Raji (cell line): ENCODE data around the gene ADGRG6.

Experiments used
- POLR2A ChIP-seq: IDR thresholded peaks from 2 replicates; pipeline ENCODE4 v1.6.1; 2011; ENCODE audit warnings: low read depth, low read length, control low read depth; ENCODE audit not compliant: insufficient read depth

Gene ADGRG6

GRCh38 chr6:142301651-142302391 is at the start of gene ADGRG6:
TSS of gene ADGRG6 (plus strand) at chr6:142302007. CDS start at chr6:142302330, 323 bp downstream.
- TF ChIP-seq POLR2A = no peak

- no peak for TF ChIP-seq POLR2A
Measured at GRCh38 chr6:142254513-142254912, 47.3 kb upstream of the ADGRG6 start.

DNA sequence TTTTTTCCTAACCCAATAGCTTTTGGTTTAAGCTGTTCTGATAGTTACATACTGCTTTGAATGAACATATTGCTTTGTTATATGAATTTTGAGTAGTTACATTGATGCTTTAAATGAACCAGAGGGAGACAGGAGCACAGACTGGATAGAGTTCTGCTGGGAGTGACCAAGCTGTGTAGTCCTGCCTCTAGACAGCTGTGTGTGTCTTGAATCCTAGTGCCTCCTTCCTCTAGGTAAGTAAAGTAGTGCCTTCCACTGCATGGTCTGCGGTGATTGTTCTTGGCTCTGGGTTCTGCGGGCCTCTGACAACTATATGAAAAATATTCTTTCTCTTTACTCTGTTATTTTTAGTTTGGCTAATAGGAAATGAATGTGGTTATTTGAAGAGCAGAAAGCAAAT is 46.0 kb upstream of the ADGRG6 start:
- TF ChIP-seq POLR2A = no peak

- no peak for TF ChIP-seq POLR2A
Measured at GRCh38 chr6:142258305-142258704, 43.5 kb upstream of the ADGRG6 start.

GRCh38 chr6:142258757-142259156 is 43.0 kb upstream of the ADGRG6 start:
- TF ChIP-seq POLR2A = no peak

DNA sequence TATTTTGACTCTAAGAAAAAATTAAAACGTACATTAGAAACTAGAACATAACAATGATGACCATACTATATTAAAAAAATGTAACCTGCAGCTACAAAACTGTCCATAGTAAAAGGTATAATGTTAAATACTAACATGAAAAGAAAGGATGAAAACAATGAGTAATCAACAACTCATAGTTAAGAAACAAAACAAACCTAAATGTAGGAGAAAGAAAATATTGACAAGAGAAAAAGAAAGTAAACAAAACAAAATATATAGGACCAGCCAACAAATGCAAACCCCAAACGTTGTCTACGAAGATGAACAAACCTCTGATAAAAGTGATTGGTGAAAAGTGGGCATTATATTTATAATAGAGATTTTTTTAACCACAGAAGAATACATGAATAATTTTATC is 41.1 kb upstream of the ADGRG6 start:
- TF ChIP-seq POLR2A = no peak

DNA sequence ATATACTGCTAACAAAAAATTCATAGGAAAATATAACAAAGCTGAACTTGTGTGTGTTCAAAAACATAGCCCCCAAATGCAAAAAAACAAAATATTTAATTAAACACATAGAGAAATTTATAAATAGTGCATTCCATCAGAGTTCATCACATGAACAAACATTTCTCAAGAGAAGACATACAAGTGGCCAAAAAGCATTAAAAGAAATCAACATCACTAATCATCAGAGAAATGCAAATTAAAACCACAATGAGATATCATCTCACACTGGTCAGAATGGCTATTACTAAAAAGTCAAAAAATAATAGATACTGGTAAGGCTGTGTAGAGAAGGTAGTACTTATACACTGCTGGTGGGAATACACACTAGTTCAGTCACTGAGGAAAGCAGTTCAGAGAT is 39.6 kb upstream of the ADGRG6 start:
- no peak for TF ChIP-seq POLR2A

DNA sequence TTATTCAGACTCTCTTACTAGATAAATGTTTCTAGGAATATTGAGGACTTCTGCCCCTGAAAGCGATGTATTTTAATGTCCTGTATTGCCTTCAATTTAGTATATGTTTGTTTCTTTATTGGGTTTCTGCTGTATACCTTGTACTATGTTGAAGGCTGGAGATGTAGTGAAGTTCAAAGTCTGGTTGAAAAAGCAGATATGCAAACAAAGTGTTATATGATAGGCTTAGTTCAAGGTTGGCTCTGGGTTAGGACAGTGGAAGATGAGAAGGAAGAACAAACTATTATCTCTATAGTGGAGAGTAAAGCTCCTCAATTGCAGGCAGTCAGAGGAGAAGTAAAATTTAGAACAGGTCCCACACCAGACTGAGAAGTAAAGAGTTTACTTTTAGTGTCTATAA is 36.3 kb upstream of the ADGRG6 start:
- TF ChIP-seq POLR2A = no peak

DNA sequence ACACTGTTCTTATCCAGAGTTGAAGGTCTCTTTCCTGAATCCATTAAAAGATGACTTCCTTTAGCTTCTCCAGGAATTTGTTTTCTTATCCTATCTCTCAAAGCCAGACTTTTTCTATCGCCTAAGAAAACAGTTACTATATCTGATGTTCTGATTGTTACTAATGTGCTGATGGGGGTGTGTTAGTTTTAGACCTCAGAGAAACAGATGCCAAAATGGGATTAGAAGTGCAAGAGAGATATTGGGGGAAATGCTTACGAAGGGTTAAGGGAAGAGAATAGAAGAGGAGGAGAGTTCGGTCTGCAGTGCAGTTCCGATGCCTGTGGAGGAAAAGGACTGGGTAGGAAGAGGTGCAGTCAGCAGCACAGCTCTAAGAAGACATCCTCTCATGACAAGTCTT is 35.7 kb upstream of the ADGRG6 start:
- TF ChIP-seq POLR2A = no peak

DNA sequence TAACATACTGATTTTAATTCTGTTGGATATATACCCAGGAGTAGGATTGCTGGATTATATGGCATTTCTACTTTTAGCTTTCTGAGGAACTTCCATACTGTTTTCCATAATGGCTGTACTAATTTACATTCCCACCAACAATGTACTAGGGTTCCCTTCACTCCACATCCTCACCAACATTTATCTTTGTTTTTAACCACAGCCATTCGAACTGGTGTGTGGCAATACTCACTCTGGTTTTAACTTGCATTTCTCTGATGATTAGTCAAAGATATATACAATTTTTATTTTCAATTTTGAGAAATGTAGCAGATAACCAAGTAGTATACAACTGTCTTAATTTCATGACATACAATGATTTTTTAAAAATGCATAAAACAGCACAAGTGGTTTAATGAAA is 30.3 kb upstream of the ADGRG6 start:
- no peak for TF ChIP-seq POLR2A

DNA sequence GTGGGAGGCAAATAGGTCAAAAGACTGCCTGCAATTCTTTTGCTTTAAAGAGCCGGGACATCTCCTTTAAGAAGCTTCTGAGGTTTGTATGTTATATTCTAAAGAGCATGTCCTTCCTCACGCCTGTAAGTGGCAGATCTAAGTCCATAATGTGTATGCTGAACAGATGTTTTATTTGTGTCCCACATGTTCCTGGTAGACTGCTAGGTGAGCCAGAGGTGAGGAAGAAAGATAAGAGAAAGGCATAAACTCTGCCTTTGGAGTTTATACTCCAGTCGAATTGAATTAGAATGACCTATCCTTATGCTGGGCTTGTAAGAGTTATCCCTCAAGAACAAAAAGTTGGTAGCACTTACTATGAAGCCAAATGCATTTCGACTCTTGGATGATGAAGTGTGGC is 27.2 kb upstream of the ADGRG6 start:
- no peak for TF ChIP-seq POLR2A

DNA sequence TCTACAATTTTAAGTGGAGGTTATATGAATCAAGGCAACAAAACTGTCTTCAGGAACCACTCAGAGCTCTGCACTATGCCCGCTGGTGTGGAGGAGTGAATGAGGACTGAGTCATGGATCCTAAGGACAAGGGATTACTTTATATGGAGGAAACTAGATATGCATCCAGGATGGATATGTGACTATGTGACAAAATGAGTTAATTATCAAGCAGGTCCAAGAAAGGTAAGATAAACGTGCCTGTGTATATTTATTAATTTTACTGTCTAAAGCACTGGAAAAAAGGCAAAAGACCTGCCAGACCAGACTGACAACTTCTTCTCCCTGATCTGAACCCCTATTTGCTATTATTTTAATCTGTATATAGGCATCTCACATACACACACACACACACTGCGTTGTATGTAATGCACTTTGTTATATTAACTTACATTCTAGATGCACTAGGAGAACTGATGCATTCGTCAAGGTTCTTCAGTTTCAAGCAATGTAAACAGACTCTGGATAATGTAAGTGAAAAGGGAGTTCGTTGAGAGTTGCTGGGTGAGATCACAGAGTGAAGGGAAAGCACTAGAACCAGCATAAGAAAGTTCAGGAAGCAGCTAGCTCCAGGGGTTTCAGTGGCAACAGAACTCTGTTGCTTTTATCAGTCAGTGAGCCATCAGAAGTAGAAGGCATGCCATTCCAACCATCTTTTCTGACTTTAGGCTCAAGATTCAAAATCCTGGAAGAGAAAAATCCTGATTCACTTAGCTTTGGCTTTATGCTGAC is 26.4 kb upstream of the ADGRG6 start:
- no peak for TF ChIP-seq POLR2A

DNA sequence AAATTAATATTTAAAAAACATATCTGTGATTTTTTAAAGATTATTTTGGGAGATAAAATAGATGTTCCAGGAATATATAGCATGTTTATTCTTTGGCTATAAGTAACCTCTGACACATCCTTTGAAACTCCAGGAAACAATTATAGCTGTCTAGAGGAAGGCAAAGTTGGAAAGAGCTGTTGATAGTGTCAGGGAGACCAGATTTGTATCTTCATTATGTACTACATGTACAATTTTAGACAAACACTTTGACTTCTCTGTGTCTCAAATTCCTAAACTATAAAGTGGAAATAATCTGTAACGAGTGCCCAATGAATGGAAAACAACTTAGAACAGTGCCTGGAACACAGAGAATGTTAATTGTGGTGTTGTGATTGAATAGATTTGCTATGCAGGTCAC is 25.6 kb upstream of the ADGRG6 start:
- no peak for TF ChIP-seq POLR2A

DNA sequence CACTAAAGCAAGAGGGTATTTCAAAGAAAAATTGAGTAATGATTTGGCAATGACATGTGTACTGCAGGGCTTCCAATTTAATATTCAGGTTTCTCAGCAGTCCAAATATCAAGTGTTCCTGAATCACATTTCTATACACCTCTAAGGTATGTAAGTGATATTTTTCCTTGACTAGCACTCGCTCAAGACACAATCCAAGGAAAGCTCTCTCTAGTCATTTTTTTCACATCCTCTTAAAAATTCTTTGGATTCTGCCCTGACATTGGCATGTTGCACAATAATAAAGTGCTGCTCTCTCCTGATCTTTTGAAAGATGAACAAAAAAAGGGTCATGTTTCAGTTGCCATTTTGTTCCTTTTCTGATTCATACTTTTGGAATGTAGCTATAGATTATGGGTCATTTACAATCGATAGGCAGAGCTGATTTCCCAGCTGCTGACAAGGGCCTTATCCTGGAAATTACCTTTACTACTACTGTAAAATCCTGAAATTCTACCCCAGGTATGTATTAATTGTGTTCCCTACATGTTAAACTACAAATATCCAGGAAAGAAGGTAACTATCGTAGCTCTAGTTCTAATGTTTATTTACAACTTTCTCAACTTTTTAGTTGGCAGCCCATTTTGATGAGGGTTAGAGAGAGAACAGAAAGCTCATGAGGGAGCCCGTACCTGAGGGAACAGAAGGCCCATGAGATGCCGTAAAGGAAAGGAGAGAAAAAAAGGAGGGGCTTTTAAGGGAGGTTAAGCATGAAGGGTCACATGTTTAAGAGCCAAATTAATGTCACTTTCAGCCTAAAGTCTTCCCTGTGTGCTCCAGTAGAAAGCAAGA is 22.2 kb upstream of the ADGRG6 start:
- TF ChIP-seq POLR2A = no peak

DNA sequence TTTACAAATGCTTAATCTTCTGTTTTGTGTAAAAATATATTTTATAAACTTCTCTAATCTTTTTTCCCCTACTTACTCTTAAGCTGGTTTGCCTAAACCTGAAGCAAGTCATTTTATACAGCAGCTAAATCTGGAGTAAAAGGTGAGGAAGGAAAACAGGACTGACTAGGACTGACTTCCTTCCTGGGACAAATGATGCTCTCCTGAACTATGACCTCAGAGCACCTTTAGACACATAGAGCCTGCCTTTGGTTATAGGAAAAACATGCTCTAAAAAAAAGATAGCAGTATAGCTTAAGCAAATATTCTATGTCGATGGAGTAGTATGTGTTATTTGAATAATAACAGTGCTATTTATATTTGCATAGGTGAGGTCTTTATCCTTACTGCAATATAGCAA is 21.5 kb upstream of the ADGRG6 start:
- TF ChIP-seq POLR2A = no peak

GRCh38 chr6:142280927-142281326 is 20.9 kb upstream of the ADGRG6 start:
- TF ChIP-seq POLR2A = no peak
